Muscle layer of duodenum (tissue), 2 donors: Measurements from ENCODE around the gene RASA3.

Experiments
- H3K27ac ChIP-seq: one replicate; pipeline ENCODE4 v1.7.0; 2013; ENCODE audit warnings: mild to moderate bottlenecking, low read length
- H3K27me3 ChIP-seq: one replicate; pipeline ENCODE4 v1.7.0; 2013; ENCODE audit warnings: low read depth, mild to moderate bottlenecking, control low read depth, low read length
- H3K36me3 ChIP-seq, 2 donors: one replicate each; pipeline ENCODE4 v1.7.0; 2013; ENCODE audit warnings: low read length in 2 of 2, control low read depth in 1 of 2, mild to moderate bottlenecking in 1 of 2; ENCODE audit not compliant: insufficient read depth in 2 of 2, control insufficient read depth in 1 of 2
- H3K4me1 ChIP-seq, 2 donors: one replicate each; pipeline ENCODE4 v1.7.0; 2013; ENCODE audit warnings: low read length in 2 of 2, mild to moderate bottlenecking in 2 of 2, control low read depth in 1 of 2, moderate library complexity in 1 of 2; ENCODE audit not compliant: insufficient read depth in 2 of 2, control insufficient read depth in 1 of 2
- H3K4me3 ChIP-seq, 2 donors: one replicate each; pipeline ENCODE4 v1.7.0; 2013; ENCODE audit warnings: low read length in 2 of 2, low read depth in 1 of 2, mild to moderate bottlenecking in 1 of 2
- H3K9me3 ChIP-seq, 2 donors: one replicate each; pipeline ENCODE4 v1.7.0; 2013; ENCODE audit warnings: low read length in 2 of 2, control low read depth in 1 of 2, mild to moderate bottlenecking in 1 of 2; ENCODE audit not compliant: control insufficient read depth in 1 of 2
- donor health status: healthy.

RASA3 gene

DNA sequence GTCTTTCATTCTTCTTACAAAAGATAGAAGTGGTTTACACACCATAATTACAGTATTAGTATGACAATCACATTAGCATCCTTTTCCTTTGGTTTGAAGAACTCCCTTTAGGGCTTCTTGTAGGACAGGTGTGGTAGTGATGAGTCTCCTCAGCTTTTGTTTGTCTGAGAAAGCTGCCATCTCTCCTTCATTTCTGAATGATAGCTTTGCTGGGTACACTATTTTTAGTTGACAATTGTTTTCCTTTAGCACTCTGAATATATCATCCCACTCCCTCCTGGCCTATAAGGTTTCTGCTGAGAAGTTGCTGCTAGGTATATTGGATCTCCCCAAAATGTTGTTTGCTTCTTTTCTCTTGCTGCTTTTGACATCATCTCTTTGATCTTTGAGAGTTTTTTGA is 39.3 kb downstream of the RASA3 start:
- H3K27ac ChIP-seq, result no peak overlapping the region
- H3K4me1 ChIP-seq, result peaks cover 0 to 7% of the 10 kb centered on the region in 2 donors
- no peaks in the 10 kb centered on the region for H3K27me3 ChIP-seq
- H3K36me3 ChIP-seq, result no peaks in the 10 kb centered on the region
- peaks cover 0 to 11% of the 10 kb centered on the region in 2 donors for H3K9me3 ChIP-seq
- no peak overlapping the region for H3K4me3 ChIP-seq

DNA sequence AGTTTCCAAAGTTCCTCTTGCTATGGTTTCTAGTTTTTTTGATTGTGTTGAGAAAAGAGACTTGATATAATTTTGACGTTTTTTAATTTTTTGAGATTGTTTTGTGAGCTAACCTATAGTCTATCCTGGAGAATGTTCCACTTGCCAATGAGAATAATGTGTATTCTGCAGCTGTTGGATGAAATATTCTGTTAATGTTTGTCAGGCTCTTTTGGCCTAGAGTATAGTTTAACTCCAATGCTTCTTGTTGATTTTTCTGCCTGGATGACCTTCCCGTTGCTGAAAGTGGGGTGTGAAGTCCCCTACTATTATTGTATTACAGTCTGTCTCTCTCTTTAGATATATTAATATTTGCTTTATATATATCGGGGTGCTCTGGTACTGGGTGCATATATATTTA is 40.0 kb downstream of the RASA3 start:
- Histone ChIP-seq H3K4me3 (no peak overlapping the region), H3K36me3 (no peaks in the 10 kb centered on the region), H3K4me1 (peaks cover 0 to 3% of the 10 kb centered on the region in 2 donors), H3K9me3 (peaks cover 0 to 11% of the 10 kb centered on the region in 2 donors), H3K27ac (no peak overlapping the region), H3K27me3 (no peaks in the 10 kb centered on the region)

DNA sequence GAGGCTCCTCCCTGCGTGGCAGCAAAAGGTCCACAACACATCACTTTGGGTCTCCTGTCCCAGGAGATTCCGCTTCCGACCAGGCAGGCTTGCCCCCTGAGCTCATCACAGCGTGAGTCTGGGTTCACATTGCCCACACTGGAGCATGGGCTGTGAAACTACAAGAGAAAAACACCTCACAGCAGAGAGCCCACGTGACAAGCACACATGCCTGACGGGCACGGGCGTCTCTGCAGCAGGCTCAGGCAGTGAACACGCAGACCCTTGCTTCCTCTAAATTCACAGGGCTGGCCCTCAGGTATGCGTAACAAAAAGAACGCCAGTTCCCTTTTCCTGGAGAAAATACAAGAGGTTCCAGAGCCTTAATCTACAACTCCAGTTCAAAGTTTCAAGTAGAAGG is 41.9 kb downstream of the RASA3 start:
- no peak overlapping the region for H3K4me3 ChIP-seq
- H3K4me1 ChIP-seq, result no peaks in the 10 kb centered on the region
- H3K9me3 ChIP-seq, result peaks cover 0 to 11% of the 10 kb centered on the region in 2 donors
- no peak overlapping the region for H3K27ac ChIP-seq
- no peaks in the 10 kb centered on the region for H3K36me3 ChIP-seq
- no peaks in the 10 kb centered on the region for H3K27me3 ChIP-seq

DNA sequence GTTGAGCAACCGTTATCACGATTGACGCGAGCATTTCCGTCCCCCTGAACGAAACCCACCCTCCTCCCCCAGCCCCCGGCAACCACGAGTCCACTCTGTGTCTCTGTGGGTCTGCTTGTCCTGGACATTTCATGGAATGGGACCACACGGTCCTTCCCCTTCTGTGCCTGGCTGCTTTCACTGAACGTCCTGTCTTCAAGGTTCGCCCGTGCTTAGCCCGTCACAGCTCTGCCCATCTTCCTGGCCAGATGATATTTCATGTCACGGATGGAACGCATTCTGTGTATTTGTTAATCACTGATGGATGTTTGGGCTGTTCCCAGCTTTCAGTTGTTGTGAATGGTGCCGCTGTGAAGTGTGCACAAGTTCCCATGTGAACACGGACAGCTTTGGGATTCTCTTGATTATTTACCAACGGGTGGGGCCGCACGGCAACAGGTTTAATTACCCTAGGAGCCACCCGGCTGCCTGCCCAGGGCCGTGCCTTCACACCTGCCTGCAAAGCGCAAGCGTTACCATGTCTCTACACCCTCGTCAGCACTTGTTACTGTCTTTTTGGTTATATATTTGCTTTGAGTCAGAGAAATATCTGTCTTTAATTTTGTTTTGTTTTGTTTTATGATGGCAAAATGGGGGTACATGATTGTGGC is 42.5 kb downstream of the RASA3 start:
- H3K27me3 ChIP-seq, result no peaks in the 10 kb centered on the region
- no peaks in the 10 kb centered on the region for H3K4me1 ChIP-seq
- H3K36me3 ChIP-seq, result no peaks in the 10 kb centered on the region
- no peak overlapping the region for H3K4me3 ChIP-seq
- no peak overlapping the region for H3K27ac ChIP-seq
- H3K9me3 ChIP-seq, result peaks cover 0 to 11% of the 10 kb centered on the region in 2 donors

DNA sequence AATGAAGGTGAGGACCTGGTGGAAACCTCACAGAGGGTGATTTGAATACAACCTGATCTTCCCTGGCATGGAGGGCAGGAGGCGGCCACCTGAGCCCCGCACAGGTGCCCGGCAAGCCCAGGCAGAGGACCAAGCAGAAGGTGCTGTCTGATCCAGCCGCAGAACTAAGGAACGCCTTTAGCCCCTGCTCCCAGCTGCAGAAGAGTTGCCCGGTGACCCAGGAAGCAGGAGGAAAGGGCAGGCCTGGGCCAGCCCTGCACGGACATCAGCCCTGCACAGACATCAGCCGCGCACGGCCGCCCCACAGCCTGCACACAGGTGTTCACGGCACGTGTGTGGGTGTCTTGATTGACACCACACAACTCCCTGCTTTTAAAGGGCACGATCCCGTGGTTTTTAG is 43.1 kb downstream of the RASA3 start:
- no peaks in the 10 kb centered on the region for H3K36me3 ChIP-seq
- H3K27me3 ChIP-seq, result no peaks in the 10 kb centered on the region
- H3K27ac ChIP-seq, result no peak overlapping the region
- H3K4me3 ChIP-seq, result no peak overlapping the region
- H3K4me1 ChIP-seq, result no peaks in the 10 kb centered on the region
- H3K9me3 ChIP-seq, result peaks cover 0 to 11% of the 10 kb centered on the region in 2 donors

DNA sequence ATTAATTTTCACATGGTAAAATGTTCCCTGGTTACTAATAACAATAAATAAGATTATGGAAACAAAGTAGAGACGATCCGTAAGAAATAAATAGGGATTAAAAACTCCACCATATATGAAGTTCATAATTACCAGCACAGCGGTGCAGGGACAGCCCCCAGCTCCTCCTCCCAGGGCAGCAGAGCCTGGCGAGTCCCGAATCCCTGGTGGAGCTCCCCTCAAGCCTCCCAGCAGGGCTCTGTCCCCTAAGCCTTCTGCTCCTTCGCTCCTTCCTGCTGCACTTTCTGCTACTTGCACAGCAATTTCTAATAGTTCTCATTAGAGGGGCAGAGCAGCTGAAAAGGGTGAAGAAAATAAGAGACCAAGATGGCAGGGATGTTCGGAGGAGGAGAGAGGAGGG is 43.6 kb downstream of the RASA3 start:
- Histone ChIP-seq H3K9me3 (peaks cover 0 to 9% of the 10 kb centered on the region in 2 donors), H3K27me3 (no peaks in the 10 kb centered on the region), H3K4me1 (no peaks in the 10 kb centered on the region), H3K27ac (no peak overlapping the region), H3K36me3 (no peaks in the 10 kb centered on the region), H3K4me3 (no peak overlapping the region)

DNA sequence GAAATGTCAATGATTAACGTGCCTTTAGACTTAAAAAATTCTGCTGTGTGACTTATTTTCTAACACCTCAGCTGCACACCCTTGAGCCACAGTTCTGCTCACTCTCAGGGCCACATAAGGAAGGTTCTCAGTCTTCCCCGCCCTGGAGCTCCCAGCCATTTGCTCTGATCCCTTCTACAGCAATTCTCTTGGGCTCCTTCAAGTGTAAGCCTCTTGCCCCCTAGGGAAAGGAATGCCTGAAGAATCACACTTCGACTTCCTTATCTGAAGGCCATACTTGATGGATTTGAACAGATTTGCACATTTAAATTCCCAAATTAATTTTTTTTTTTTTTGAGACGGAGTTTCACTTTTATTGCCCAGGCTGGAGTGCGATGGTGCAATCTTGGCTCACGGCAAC is 44.2 kb downstream of the RASA3 start:
- peaks cover 0 to 7% of the 10 kb centered on the region in 2 donors for H3K9me3 ChIP-seq
- no peak overlapping the region for H3K27ac ChIP-seq
- H3K27me3 ChIP-seq, result no peaks in the 10 kb centered on the region
- no peak overlapping the region for H3K4me3 ChIP-seq
- no peaks in the 10 kb centered on the region for H3K36me3 ChIP-seq
- no peaks in the 10 kb centered on the region for H3K4me1 ChIP-seq

DNA sequence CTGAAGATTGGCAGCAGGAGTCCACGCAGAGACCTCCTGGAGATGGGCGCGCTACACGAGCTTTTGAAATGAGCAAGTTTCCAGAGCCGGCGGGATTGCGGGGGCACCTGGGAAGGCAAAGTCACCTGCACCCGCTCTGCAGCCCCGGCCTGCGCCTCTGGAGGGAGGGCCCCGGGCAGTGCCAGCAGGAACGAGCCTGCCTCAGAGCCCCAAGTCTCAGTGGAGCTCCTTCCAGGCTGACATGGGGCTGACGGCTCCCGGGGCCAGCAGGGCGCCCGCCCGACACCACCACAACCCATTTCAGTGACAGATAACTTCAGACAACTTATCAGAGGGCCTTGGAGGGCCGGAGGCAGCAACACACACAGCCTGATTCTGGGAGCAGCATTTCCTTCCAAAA is 45.0 kb downstream of the RASA3 start:
- Histone ChIP-seq H3K27ac (no peak overlapping the region), H3K4me3 (no peak overlapping the region), H3K36me3 (peaks cover 0 to under 1% of the 10 kb centered on the region in 2 donors), H3K27me3 (no peaks in the 10 kb centered on the region), H3K9me3 (peaks cover 0 to 7% of the 10 kb centered on the region in 2 donors), H3K4me1 (no peaks in the 10 kb centered on the region)

DNA sequence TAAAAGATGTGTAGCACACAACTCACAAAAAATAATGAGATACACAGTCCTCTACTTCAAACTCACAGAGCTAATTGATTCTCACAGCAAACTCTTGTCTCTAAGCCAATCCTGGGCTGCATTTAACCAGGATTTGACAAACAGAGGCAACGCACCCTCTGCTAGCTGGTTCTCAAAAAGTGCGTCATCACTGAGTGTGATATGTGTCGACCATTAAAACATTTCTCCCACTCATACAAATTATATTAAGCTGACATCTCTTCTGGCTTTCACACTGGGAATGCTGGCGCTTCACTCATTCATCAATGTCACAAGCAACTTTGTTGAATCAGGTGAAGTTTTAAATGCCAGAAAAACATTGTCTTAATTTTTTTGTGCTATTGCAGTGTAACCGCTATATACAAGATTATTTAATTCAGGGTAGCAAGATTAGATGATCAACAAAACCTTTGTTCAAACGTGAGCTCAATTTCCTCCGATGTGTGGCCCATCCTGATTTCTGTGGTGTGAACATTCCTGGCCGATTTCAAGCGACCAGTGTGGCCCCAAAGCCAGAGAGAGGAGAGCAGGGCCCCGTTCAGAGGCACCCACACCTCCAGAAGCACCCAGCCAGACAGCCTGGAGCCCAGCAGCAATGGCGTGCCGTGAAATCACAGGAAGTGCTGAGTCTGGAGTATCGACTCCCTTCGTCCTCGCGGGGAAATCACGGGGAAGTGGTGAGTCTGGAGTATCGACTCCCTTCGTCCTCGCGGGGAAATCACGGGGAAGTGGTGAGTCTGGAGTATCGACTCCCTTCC is 49.4 kb downstream of the RASA3 start:
- no peaks in the 10 kb centered on the region for H3K9me3 ChIP-seq
- no peak overlapping the region for H3K4me3 ChIP-seq
- H3K36me3 ChIP-seq, result peaks cover 0 to 3% of the 10 kb centered on the region in 2 donors
- no peaks in the 10 kb centered on the region for H3K27me3 ChIP-seq
- peaks cover 0 to 11% of the 10 kb centered on the region in 2 donors for H3K4me1 ChIP-seq
- H3K27ac ChIP-seq, result no peak overlapping the region

DNA sequence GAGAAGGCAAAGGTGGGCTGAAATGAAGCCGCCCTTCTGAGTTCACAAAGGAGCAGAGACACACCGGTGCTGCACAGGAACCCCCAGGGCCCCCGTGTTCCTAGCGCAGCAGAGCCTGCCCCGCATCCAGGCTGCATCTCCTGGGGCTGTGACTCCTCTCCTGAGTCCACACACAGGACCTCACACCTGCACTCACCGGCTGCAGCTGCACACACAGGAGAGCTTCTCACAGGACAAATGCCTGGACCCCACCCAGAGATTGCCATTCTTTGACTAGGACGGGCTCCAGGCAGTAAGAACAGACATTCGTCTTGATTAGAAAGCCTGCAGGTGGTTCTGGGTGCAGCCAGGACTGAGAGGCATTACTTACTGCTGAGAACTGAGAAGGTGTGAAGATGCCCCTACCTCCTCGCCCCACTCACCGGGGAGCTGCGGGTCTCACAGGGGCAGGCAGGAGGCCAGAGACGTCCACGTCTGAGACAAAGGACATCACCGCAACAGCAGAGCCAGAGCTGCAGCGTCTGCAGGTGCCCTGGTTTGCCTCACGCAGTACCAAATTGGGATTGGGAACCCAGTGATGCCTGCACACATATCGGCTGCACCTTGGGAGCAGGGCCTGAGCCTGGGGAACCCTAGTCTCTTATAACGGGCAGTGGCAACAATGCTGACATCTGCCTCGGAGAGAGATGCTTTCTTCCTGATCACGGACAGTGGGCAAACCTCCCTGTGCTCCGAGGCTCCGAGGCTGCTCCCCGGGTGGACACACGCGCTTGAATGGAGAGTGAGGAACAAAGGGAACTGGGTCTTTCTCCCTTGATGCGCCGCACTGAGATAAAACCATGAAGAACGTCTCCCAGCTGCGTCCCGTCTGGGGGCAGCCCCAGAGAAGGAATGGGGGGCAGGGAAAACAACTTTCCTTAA is 50.4 kb downstream of the RASA3 start:
- H3K4me1 ChIP-seq, result peaks cover 0 to 16% of the 10 kb centered on the region in 2 donors
- H3K27ac ChIP-seq, result no peak overlapping the region
- no peaks in the 10 kb centered on the region for H3K27me3 ChIP-seq
- peaks cover 0 to 3% of the 10 kb centered on the region in 2 donors for H3K36me3 ChIP-seq
- no peak overlapping the region for H3K4me3 ChIP-seq
- H3K9me3 ChIP-seq, result no peaks in the 10 kb centered on the region
